ENCODE data around the gene FBXL20.
"Not testable (repeated sequence)": the region's sequence is repeated elsewhere in the genome, so short reads cannot be mapped to it uniquely, and the experiment has no call there.

DNA sequence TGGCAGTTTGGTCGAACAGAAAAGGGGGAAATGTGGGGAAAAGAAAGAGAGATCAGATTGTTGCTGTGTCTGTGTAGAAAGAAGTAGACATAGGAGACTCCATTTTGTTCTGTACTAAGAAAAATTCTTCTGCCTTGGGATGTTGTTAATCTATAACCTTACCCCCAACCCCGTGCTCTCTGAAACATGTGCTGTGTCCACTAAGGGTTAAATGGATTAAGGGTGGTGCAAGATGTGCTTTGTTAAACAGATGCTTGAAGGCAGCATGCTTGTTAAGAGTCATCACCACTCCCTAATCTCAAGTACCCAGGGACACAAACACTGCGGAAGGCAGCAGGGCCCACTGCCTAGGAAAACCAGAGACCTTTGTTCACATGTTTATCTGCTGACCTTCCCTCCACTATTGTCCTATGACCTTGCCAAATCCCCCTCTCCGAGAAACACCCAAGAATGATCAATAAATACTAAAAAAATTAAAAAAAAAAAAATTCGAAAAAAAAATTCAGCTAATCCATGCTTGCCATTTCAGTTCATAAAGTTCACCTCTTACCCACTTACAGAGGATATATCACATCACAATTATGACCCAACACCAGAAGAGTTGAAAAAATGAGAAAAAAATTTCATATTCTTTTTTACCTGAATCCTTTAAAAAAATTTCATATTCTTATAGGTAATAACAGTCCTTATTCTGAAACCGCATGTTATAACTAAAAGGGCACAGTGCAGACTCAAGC, 67.2 kb downstream of the FBXL20 start:
- TF ChIP-seq, protein P1, sequence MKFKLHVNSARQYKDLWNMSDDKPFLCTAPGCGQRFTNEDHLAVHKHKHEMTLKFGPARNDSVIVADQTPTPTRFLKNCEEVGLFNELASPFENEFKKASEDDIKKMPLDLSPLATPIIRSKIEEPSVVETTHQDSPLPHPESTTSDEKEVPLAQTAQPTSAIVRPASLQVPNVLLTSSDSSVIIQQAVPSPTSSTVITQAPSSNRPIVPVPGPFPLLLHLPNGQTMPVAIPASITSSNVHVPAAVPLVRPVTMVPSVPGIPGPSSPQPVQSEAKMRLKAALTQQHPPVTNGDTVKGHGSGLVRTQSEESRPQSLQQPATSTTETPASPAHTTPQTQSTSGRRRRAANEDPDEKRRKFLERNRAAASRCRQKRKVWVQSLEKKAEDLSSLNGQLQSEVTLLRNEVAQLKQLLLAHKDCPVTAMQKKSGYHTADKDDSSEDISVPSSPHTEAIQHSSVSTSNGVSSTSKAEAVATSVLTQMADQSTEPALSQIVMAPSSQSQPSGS (tag by site-specific recombination; IDR thresholded peaks at IDR 0.05; ENCODE audit: low read depth), result not testable (repeated sequence)
- TF ChIP-seq, protein P2, sequence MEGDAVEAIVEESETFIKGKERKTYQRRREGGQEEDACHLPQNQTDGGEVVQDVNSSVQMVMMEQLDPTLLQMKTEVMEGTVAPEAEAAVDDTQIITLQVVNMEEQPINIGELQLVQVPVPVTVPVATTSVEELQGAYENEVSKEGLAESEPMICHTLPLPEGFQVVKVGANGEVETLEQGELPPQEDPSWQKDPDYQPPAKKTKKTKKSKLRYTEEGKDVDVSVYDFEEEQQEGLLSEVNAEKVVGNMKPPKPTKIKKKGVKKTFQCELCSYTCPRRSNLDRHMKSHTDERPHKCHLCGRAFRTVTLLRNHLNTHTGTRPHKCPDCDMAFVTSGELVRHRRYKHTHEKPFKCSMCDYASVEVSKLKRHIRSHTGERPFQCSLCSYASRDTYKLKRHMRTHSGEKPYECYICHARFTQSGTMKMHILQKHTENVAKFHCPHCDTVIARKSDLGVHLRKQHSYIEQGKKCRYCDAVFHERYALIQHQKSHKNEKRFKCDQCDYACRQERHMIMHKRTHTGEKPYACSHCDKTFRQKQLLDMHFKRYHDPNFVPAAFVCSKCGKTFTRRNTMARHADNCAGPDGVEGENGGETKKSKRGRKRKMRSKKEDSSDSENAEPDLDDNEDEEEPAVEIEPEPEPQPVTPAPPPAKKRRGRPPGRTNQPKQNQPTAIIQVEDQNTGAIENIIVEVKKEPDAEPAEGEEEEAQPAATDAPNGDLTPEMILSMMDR (tag by site-specific recombination; IDR thresholded peaks at IDR 0.05), result not testable (repeated sequence)
- TF ChIP-seq, protein P3, sequence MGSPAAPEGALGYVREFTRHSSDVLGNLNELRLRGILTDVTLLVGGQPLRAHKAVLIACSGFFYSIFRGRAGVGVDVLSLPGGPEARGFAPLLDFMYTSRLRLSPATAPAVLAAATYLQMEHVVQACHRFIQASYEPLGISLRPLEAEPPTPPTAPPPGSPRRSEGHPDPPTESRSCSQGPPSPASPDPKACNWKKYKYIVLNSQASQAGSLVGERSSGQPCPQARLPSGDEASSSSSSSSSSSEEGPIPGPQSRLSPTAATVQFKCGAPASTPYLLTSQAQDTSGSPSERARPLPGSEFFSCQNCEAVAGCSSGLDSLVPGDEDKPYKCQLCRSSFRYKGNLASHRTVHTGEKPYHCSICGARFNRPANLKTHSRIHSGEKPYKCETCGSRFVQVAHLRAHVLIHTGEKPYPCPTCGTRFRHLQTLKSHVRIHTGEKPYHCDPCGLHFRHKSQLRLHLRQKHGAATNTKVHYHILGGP (tag by site-specific recombination; IDR thresholded peaks at IDR 0.05), result not testable (repeated sequence)
- not testable (repeated sequence) for TF ChIP-seq ZNF202 (tag by site-specific recombination; IDR thresholded peaks at IDR 0.05; ENCODE audit: borderline replicate concordance); YY1 (tag by site-specific recombination; IDR thresholded peaks at IDR 0.05); ZNF654 (tag by site-specific recombination; IDR thresholded peaks at IDR 0.05; ENCODE audit: low read depth)
- TF ChIP-seq, protein P4, sequence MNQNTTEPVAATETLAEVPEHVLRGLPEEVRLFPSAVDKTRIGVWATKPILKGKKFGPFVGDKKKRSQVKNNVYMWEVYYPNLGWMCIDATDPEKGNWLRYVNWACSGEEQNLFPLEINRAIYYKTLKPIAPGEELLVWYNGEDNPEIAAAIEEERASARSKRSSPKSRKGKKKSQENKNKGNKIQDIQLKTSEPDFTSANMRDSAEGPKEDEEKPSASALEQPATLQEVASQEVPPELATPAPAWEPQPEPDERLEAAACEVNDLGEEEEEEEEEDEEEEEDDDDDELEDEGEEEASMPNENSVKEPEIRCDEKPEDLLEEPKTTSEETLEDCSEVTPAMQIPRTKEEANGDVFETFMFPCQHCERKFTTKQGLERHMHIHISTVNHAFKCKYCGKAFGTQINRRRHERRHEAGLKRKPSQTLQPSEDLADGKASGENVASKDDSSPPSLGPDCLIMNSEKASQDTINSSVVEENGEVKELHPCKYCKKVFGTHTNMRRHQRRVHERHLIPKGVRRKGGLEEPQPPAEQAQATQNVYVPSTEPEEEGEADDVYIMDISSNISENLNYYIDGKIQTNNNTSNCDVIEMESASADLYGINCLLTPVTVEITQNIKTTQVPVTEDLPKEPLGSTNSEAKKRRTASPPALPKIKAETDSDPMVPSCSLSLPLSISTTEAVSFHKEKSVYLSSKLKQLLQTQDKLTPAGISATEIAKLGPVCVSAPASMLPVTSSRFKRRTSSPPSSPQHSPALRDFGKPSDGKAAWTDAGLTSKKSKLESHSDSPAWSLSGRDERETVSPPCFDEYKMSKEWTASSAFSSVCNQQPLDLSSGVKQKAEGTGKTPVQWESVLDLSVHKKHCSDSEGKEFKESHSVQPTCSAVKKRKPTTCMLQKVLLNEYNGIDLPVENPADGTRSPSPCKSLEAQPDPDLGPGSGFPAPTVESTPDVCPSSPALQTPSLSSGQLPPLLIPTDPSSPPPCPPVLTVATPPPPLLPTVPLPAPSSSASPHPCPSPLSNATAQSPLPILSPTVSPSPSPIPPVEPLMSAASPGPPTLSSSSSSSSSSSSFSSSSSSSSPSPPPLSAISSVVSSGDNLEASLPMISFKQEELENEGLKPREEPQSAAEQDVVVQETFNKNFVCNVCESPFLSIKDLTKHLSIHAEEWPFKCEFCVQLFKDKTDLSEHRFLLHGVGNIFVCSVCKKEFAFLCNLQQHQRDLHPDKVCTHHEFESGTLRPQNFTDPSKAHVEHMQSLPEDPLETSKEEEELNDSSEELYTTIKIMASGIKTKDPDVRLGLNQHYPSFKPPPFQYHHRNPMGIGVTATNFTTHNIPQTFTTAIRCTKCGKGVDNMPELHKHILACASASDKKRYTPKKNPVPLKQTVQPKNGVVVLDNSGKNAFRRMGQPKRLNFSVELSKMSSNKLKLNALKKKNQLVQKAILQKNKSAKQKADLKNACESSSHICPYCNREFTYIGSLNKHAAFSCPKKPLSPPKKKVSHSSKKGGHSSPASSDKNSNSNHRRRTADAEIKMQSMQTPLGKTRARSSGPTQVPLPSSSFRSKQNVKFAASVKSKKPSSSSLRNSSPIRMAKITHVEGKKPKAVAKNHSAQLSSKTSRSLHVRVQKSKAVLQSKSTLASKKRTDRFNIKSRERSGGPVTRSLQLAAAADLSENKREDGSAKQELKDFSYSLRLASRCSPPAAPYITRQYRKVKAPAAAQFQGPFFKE (tag by site-specific recombination; IDR thresholded peaks at IDR 0.05; ENCODE audit: borderline replicate concordance), result not testable (repeated sequence)
- TF ChIP-seq, protein P5, sequence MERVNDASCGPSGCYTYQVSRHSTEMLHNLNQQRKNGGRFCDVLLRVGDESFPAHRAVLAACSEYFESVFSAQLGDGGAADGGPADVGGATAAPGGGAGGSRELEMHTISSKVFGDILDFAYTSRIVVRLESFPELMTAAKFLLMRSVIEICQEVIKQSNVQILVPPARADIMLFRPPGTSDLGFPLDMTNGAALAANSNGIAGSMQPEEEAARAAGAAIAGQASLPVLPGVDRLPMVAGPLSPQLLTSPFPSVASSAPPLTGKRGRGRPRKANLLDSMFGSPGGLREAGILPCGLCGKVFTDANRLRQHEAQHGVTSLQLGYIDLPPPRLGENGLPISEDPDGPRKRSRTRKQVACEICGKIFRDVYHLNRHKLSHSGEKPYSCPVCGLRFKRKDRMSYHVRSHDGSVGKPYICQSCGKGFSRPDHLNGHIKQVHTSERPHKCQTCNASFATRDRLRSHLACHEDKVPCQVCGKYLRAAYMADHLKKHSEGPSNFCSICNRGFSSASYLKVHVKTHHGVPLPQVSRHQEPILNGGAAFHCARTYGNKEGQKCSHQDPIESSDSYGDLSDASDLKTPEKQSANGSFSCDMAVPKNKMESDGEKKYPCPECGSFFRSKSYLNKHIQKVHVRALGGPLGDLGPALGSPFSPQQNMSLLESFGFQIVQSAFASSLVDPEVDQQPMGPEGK (tag by site-specific recombination; IDR thresholded peaks at IDR 0.05), result not testable (repeated sequence)
- TF ChIP-seq, protein P6, sequence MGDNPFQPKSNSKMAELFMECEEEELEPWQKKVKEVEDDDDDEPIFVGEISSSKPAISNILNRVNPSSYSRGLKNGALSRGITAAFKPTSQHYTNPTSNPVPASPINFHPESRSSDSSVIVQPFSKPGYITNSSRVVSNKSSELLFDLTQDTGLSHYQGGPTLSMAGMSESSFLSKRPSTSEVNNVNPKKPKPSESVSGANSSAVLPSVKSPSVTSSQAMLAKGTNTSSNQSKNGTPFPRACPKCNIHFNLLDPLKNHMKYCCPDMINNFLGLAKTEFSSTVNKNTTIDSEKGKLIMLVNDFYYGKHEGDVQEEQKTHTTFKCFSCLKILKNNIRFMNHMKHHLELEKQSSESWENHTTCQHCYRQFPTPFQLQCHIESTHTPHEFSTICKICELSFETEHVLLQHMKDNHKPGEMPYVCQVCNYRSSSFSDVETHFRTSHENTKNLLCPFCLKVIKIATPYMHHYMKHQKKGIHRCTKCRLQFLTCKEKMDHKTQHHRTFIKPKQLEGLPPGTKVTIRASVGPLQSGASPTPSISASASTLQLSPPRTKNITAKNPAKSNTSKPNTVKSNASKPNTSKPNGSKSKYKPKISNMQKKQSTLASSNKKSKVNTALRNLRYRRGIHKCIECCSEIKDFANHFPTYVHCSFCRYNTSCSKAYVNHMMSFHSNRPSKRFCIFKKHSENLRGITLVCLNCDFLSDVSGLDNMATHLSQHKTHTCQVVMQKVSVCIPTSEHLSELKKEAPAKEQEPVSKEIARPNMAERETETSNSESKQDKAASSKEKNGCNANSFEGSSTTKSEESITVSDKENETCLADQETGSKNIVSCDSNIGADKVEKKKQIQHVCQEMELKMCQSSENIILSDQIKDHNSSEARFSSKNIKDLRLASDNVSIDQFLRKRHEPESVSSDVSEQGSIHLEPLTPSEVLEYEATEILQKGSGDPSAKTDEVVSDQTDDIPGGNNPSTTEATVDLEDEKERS (tag by site-specific recombination; IDR thresholded peaks at IDR 0.05), result not testable (repeated sequence)
- TF ChIP-seq, protein P7, sequence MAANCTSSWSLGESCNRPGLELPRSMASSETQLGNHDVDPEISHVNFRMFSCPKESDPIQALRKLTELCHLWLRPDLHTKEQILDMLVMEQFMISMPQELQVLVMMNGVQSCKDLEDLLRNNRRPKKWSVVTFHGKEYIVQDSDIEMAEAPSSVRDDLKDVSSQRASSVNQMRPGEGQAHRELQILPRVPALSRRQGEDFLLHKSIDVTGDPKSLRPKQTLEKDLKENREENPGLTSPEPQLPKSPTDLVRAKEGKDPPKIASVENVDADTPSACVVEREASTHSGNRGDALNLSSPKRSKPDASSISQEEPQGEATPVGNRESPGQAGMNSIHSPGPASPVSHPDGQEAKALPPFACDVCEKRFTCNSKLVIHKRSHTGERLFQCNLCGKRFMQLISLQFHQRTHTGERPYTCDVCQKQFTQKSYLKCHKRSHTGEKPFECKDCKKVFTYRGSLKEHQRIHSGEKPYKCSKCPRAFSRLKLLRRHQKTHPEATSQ (tag by site-specific recombination; IDR thresholded peaks at IDR 0.05), result not testable (repeated sequence)

Measured in HEK293 (cell line).